Ectodermal cell (in vitro differentiated cells): Measurements from ENCODE around the gene PRKCZ.

ENCODE experiments used
- H3K27ac ChIP-seq: 2 replicates; pipeline ENCODE4 v1.7.0; 2013; ENCODE audit warnings: mild to moderate bottlenecking, low read depth, low read length; ENCODE audit not compliant: insufficient read depth, poor library complexity, severe bottlenecking
- H3K27me3 ChIP-seq: 2 replicates; pipeline ENCODE4 v1.7.0; 2013; ENCODE audit warnings: mild to moderate bottlenecking, low read length; ENCODE audit not compliant: insufficient read depth, control insufficient read depth, poor library complexity, severe bottlenecking
- H3K36me3 ChIP-seq: one replicate; pipeline ENCODE4 v1.7.0; 2013; ENCODE audit warnings: low read length; ENCODE audit not compliant: control insufficient read depth, insufficient read depth
- H3K4me1 ChIP-seq: one replicate; pipeline ENCODE4 v1.7.0; 2013; ENCODE audit warnings: low read length; ENCODE audit not compliant: control insufficient read depth, insufficient read depth
- H3K4me3 ChIP-seq: 2 replicates; pipeline ENCODE4 v1.7.0; 2013; ENCODE audit warnings: low read depth, low read length, control low read depth; ENCODE audit not compliant: insufficient read depth
- H3K9me3 ChIP-seq: 2 replicates; pipeline ENCODE4 v1.7.0; 2013; ENCODE audit warnings: mild to moderate bottlenecking, low read length, moderate library complexity; ENCODE audit not compliant: control insufficient read depth
- WGBS, 2 experiments: methylation state at CpG; one replicate each; pipeline ENCODE4 v1.1.7; 2013; ENCODE audit warnings: missing lambda C conversion rate in 2 of 2; 5-methylcytosine and 5-hydroxymethylcytosine counted together

The PRKCZ gene

GRCh38 chr1:2221271-2221670 is 171.1 kb downstream of the PRKCZ start:
- no peaks in the 10 kb centered on the region for H3K36me3 ChIP-seq
- no peak overlapping the region for H3K4me3 ChIP-seq
- 80 to 81% methylated on average over 3 of the region's 3 CpGs for WGBS, 2 experiments
- H3K27me3 ChIP-seq: peaks cover 5% of the 10 kb centered on the region
- H3K9me3 ChIP-seq: no peaks in the 10 kb centered on the region
- H3K4me1 ChIP-seq: peaks cover under 1% of the 10 kb centered on the region
- no peak overlapping the region for H3K27ac ChIP-seq

DNA sequence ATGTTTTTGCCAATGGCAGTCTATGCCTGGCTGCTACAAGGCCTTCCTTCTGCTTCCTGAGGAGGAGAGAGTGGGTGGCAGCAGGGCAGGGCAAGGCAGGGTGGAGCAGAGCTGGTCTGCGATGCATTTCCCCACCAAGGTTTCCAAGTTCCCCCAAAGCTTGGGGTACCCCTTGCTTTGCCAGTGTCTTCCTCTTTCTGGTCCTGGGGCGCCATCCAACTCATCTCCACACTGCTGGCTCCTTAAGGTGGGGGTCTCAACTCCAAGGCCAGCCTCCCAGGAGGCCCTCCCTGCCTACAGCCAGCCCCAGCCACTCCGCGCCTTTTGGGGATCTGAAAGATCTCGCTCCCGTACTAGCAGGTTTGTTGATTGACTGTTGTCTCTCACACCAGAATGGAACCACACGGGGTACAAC is 174.0 kb downstream of the PRKCZ start:
- H3K27ac ChIP-seq: no peak overlapping the region
- peaks cover 12% of the 10 kb centered on the region for H3K27me3 ChIP-seq
- H3K36me3 ChIP-seq: no peaks in the 10 kb centered on the region
- H3K4me1 ChIP-seq: peaks cover 6% of the 10 kb centered on the region
- WGBS, 2 experiments: 96% methylated on average over 7 of the region's 7 CpGs
- H3K9me3 ChIP-seq: no peaks in the 10 kb centered on the region
- H3K4me3 ChIP-seq: no peak overlapping the region

- peaks cover 6% of the 10 kb centered on the region for H3K4me1 ChIP-seq
- no peak overlapping the region for H3K27ac ChIP-seq
- H3K27me3 ChIP-seq: peaks cover 12% of the 10 kb centered on the region
- 93 to 94% methylated on average over 18 of the region's 18 CpGs for WGBS, 2 experiments
- H3K36me3 ChIP-seq: no peaks in the 10 kb centered on the region
- no peaks in the 10 kb centered on the region for H3K9me3 ChIP-seq
- H3K4me3 ChIP-seq: no peak overlapping the region
Observed at GRCh38 chr1:2224631-2225428, 174.6 kb downstream of the PRKCZ start.

DNA sequence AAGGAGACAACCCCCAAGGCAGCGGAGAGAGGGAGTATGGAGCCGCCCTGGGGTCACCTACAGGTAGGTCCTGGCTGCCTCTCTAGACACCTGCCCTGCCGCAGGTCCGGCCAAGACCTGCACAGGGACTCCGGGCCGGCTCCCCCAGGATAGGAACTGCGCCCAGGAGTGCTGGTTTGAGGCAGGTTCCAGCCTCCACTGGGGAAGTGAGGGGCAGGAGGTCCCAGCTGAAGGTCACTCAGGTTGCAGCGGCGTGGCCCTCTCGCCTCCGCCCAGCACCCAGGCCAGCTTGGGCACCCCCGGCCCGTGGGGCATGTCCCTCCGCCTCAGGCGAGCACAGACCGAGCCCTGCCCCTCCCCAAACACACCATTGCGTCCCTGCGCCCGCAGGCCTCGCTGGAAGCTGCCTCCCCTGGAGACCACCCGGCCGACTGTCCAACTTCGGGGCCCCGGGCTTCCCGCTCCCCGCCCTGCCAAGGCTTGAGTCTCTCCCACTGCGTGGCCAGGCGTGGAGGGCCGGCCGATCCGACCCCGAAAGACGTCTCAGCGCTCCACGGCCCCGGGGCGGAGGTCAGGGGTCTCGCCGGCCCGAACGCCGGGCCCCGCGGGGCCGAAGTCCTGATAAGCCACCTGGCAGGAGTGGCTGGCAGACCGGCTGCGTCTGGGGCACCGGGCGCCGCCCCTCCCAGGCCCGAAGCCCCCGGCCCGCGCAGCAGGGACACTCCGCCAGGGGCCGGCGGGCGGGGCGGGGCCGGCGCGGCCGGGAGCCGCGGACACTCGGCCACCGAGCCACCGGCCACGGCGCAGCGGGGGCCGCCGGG is 176.5 kb downstream of the PRKCZ start:
- Histone ChIP-seq H3K27me3 (peaks cover 12% of the 10 kb centered on the region), H3K36me3 (no peaks in the 10 kb centered on the region), H3K9me3 (no peaks in the 10 kb centered on the region), H3K4me1 (peaks cover 16% of the 10 kb centered on the region), H3K27ac (peak overlapping the region; percentile 77), H3K4me3 (peak overlapping the region; percentile 66)
- WGBS, 2 experiments: 17% methylated on average over 73 of the region's 73 CpGs

GRCh38 chr1:2227346-2228156 is 177.3 kb downstream of the PRKCZ start:
- Histone ChIP-seq H3K4me3 (peak overlapping the region; percentile 66), H3K36me3 (no peaks in the 10 kb centered on the region), H3K27ac (peak overlapping the region; percentile 77), H3K4me1 (peaks cover 24% of the 10 kb centered on the region), H3K9me3 (no peaks in the 10 kb centered on the region), H3K27me3 (peaks cover 12% of the 10 kb centered on the region)
- WGBS, 2 experiments: 0% methylated on average over 129 of the region's 129 CpGs

- 0% methylated on average over 100 of the region's 100 CpGs for WGBS, 2 experiments
- Histone ChIP-seq H3K36me3 (no peaks in the 10 kb centered on the region), H3K27ac (peak within 1 kb of the TSS; percentile 77), H3K4me1 (peaks cover 30% of the 10 kb centered on the region), H3K9me3 (no peaks in the 10 kb centered on the region), H3K27me3 (peaks cover 12% of the 10 kb centered on the region), H3K4me3 (peak within 1 kb of the TSS; percentile 69)
Observed at GRCh38 chr1:2228157-2228594, 178.0 kb downstream of the PRKCZ start, which contains the start of gene SKI. TSS of gene SKI (plus strand) at chr1:2228319. CDS start at chr1:2228767, 448 bp downstream.

DNA sequence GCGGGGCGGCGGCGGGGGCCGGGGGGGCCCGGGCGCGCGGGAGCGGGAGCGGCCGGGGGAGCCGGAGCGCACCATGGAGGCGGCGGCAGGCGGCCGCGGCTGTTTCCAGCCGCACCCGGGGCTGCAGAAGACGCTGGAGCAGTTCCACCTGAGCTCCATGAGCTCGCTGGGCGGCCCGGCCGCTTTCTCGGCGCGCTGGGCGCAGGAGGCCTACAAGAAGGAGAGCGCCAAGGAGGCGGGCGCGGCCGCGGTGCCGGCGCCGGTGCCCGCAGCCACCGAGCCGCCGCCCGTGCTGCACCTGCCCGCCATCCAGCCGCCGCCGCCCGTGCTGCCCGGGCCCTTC is 178.5 kb downstream of the PRKCZ start:
- H3K4me1 ChIP-seq: peaks cover 35% of the 10 kb centered on the region
- H3K27ac ChIP-seq: no peak overlapping the region
- peaks cover 12% of the 10 kb centered on the region for H3K27me3 ChIP-seq
- H3K36me3 ChIP-seq: no peaks in the 10 kb centered on the region
- WGBS, 2 experiments: 0% methylated on average over 50 of the region's 50 CpGs
- peak overlapping the region; percentile 69 for H3K4me3 ChIP-seq
- no peaks in the 10 kb centered on the region for H3K9me3 ChIP-seq

DNA sequence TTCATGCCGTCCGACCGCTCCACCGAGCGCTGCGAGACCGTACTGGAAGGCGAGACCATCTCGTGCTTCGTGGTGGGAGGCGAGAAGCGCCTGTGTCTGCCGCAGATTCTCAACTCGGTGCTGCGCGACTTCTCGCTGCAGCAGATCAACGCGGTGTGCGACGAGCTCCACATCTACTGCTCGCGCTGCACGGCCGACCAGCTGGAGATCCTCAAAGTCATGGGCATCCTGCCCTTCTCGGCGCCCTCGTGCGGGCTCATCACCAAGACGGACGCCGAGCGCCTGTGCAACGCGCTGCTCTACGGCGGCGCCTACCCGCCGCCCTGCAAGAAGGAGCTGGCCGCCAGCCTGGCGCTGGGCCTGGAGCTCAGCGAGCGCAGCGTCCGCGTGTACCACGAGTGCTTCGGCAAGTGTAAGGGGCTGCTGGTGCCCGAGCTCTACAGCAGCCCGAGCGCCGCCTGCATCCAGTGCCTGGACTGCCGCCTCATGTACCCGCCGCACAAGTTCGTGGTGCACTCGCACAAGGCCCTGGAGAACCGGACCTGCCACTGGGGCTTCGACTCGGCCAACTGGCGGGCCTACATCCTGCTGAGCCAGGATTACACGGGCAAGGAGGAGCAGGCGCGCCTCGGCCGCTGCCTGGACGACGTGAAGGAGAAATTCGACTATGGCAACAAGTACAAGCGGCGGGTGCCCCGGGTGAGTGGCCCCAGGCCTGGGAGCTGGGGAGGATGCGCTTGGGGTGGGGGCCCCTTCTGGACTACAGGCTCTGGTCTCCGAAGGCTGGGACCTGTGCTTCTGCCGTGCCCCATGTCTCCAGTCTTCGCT is 179.0 kb downstream of the PRKCZ start:
- H3K4me3 ChIP-seq: peak overlapping the region; percentile 69
- H3K27ac ChIP-seq: no peak overlapping the region
- no peaks in the 10 kb centered on the region for H3K36me3 ChIP-seq
- H3K4me1 ChIP-seq: peaks cover 41% of the 10 kb centered on the region
- H3K27me3 ChIP-seq: peaks cover 12% of the 10 kb centered on the region
- 1 to 2% methylated on average over 77 of the region's 77 CpGs for WGBS, 2 experiments
- no peaks in the 10 kb centered on the region for H3K9me3 ChIP-seq

DNA sequence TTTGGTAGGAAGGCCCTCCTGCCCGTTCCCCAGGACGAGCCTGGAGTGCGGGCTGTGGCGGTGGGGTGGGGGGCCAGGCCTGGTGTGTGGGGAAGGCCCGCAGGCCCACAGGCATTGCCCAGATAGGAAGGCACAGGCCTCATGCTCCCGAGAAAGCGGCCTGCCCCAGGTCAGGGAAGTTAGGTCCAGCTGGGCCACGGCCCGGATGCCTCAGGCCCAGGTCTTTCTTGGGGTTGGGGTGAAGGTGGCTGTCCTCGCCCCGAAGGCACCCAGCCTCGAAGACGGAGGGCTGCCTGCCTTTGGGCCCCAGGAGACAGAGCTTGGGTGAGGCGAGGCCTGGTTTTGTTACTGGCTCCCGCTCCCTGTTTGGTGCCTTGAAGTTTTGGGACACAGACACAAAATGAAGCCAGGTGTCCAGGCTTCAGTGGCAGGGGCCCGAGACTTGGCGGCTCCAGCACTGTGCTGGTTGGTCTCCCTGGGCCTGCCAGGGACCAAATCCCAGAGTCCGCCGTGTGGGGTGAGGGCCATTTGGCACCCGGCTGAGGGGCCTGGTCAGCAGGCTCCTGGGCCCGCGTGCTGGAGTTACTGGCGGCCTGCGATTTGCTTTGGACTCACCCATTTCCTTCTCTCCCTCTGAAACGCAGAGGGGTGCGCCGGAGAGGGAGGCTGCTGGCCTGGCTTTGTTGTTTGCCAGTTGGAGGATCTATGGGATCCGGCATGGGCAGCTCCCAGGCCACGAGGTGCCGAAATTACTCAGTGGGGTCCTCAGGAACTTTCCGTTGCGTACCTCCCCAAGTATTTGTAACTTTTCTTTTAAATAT is 179.9 kb downstream of the PRKCZ start:
- 11 to 18% methylated on average over 32 of the region's 32 CpGs for WGBS, 2 experiments
- H3K27me3 ChIP-seq: peaks cover 12% of the 10 kb centered on the region
- H3K4me3 ChIP-seq: peak overlapping the region; percentile 69
- peaks cover 42% of the 10 kb centered on the region for H3K4me1 ChIP-seq
- H3K9me3 ChIP-seq: no peaks in the 10 kb centered on the region
- no peak overlapping the region for H3K27ac ChIP-seq
- H3K36me3 ChIP-seq: no peaks in the 10 kb centered on the region
